LNCaP clone FGC (cell line): Measurements from ENCODE around the gene RBCK1.

Source experiments
- DNase-seq: peaks from one replicate; pipeline ENCODE4 v3.0.0-alpha.2; 2011; ENCODE audit warnings: low read depth
- H3K4me3 ChIP-seq: 2 replicates; pipeline ENCODE4 v1.5.1; 2011; ENCODE audit warnings: mild to moderate bottlenecking, low read depth, low read length, control low read depth
- TF ChIP-seq, protein P1 (sequence below): IDR thresholded peaks from 2 replicates; pipeline ENCODE4 v1.5.1; 2012; ENCODE audit warnings: mild to moderate bottlenecking; ENCODE audit not compliant: control insufficient read depth, insufficient read depth; ENCODE audit errors: extremely low read depth

Gene RBCK1

DNA sequence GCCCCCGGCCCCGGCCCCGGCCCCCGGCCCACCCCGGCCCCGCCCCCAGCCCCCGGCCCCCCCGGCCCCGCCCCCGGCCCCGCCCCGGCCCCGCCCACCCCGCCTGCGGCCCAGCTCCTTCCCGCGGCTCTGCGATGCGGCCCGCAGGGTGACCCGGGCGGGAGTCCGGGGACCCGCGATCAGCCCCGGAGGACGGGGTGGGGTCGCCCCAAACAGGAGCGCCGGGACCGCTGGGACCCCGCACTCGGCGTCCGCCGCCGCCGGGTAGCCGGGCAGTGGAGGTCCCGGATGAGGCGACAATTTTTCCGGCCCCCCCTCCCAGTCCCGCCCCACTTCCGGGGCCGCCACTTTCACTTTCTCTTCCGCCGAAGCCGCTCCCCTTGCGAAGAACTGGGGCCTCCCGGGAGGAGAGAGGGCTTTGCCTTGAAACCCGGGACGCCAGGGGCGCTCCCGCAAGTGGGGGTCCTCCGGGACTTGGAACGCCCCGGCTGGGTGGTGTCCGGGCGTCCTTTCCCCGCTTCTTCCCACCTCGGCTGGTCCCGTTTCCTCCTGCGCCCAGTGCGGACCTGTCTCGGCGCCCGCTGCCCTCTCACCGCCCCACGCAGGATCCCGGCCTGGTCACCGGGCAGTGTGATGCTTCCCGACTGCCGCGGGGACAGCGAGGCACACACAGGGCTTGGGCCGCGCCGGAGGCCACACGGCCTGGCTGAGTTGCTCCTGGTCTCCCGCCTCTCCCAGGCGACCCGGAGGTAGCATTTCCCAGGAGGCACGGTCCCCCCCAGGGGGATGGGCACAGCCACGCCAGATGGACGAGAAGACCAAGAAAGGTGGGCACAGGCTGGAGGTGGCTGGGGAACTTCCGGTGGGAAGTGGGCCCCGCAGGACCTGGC, at the start of gene RBCK1:
Gene RBCK1 (plus strand): TSS at position 347 of the 890 bp plus-strand sequence. CDS start 459 bp downstream, at position 806.
- no peak for DNase-seq
- TF ChIP-seq, protein P1, sequence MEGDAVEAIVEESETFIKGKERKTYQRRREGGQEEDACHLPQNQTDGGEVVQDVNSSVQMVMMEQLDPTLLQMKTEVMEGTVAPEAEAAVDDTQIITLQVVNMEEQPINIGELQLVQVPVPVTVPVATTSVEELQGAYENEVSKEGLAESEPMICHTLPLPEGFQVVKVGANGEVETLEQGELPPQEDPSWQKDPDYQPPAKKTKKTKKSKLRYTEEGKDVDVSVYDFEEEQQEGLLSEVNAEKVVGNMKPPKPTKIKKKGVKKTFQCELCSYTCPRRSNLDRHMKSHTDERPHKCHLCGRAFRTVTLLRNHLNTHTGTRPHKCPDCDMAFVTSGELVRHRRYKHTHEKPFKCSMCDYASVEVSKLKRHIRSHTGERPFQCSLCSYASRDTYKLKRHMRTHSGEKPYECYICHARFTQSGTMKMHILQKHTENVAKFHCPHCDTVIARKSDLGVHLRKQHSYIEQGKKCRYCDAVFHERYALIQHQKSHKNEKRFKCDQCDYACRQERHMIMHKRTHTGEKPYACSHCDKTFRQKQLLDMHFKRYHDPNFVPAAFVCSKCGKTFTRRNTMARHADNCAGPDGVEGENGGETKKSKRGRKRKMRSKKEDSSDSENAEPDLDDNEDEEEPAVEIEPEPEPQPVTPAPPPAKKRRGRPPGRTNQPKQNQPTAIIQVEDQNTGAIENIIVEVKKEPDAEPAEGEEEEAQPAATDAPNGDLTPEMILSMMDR: no peak

DNA sequence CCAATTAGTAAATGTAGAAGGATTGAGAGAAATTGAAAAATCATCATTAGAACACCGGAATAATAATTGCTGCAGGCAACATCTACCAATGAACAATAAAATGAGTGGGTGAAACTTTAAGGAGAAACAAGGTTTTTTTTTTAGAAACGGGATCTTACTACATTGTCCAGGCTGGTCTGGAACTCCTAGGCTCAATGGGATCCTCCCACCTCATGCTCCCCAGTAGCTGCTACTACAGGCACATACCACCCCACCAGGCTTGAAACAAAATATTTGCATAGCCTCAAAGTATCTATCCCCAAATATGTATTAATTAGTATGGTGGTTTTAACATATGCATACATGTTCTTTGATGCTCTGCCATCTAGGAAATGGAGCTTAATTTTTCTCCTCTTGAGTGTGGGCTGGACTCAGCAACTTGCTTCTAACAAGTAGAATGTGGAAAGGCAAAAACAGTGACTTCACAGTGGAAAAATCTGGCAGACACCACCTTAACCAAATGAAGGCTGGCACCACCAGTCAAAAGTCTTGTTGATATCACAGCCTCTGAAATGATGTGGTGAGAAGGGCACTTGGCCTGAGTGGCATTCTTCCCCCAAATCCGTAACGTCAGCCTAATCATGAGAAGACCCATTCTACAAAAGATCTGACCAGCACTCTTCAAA, 49.1 kb upstream of the RBCK1 start:
- H3K4me3 ChIP-seq: no peak overlapping the region
- no peak for DNase-seq
- TF ChIP-seq, protein P1: no peak

More for the DNA sequence above, at the start of gene RBCK1:
- peak within 1 kb of the TSS; percentile 96 for H3K4me3 ChIP-seq

DNA sequence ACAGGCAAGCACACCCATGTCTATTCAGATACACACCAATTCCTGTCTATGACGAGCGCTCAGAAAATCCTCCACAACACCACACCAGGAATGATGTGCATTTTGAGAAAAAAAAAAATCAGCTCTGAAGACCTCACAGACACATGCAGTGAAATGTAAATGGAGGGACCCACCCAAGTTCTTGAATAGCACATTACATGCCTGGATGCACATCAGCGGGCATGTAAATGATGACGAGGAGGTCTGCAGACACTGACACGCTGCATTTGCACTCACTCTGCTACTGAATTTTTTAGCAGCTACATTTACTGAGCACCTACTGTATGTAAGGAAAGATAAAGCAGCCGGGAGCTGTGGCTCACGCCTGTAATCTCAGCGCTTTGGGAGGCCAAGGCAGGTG, 46.5 kb upstream of the RBCK1 start:
- no peak overlapping the region for H3K4me3 ChIP-seq
- TF ChIP-seq, protein P1: no peak
- no peak for DNase-seq

DNA sequence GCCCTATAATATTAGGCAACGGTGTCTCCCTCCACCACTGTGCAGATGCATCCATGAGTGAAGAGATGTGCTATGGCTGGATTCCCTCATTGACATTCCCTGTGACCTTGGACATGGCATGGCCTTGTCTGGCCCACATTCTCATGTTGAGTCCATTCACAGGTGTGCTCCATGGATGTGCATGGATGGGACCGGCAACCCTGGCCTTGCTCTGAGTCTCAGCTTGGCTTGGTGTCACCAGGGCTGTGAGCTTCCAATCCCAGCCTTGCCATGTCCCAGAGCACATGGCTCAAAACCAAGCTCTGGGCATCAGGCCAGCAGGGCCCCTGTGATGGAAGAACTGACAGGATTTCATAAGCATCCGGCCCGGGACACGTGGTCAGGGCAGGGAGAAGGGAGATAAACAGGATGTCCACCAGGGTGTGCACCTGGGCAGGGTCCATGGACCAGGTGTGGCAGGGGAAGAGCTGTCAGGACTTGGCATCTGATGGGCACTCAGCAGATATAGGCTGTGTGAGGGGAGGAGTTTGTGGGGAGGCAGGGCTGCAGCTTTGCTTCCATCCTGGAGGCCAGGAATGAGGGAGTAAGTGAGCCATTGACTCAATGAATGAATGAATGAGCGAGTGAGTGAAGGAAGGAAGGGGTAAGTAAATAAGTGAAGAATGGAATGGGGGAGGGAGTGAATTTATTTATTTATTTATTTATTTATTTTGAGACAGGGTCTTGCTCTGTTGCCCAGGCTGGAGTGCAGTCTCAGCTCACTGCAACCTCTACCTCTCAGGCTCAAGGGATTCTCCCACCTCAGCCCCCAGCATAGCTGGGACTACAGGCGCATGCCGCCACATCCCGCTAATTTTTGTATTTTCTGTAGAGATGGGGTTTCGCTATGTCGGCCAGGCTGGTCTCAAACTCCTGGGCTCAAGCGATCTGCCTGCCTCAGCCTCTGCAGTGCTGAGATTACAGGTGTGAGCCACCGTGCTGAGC, 45.5 kb upstream of the RBCK1 start:
- TF ChIP-seq, protein P1: peak; percentile 65
- H3K4me3 ChIP-seq: no peak overlapping the region
- peak; percentile 95 for DNase-seq

- no peak overlapping the region for H3K4me3 ChIP-seq
- TF ChIP-seq, protein P1: no peak
- no peak for DNase-seq
Observed at GRCh38 chr20:363319-364078, 44.6 kb upstream of the RBCK1 start.
